Measurements from ENCODE around the gene FHOD3.

DNA sequence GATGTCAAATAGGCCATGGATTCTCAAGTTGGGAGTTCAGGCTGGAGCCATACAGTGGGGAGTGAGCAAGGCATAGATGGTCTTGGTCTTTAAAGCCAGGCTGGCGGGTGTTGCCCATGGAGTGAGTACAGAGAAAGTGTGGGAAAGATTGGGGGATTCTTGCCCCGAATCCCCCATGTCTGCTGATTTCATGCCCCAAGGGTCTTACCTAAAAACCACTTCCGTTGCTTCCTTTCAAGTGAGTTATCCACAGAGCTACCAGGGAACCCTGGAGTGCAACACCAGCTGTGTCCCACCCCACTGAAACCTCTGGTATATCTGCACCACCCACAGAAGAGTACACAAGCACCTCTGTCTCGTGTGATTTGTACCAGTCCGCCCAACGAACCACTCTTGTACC is 31.4 kb downstream of the FHOD3 start:
- TF ChIP-seq, protein P1, sequence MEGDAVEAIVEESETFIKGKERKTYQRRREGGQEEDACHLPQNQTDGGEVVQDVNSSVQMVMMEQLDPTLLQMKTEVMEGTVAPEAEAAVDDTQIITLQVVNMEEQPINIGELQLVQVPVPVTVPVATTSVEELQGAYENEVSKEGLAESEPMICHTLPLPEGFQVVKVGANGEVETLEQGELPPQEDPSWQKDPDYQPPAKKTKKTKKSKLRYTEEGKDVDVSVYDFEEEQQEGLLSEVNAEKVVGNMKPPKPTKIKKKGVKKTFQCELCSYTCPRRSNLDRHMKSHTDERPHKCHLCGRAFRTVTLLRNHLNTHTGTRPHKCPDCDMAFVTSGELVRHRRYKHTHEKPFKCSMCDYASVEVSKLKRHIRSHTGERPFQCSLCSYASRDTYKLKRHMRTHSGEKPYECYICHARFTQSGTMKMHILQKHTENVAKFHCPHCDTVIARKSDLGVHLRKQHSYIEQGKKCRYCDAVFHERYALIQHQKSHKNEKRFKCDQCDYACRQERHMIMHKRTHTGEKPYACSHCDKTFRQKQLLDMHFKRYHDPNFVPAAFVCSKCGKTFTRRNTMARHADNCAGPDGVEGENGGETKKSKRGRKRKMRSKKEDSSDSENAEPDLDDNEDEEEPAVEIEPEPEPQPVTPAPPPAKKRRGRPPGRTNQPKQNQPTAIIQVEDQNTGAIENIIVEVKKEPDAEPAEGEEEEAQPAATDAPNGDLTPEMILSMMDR (IDR thresholded peaks at IDR 0.05) = no peak
- no peak for TF ChIP-seq POLR2A (IDR thresholded peaks at IDR 0.05)
